SJCRH30 (cell line): ENCODE measurements around the gene ZFYVE28. TPM values are rescaled to one million over a fixed set of nuclear protein-coding genes. Genes with fewer than 3 reads are reported as not detected.

Source experiments
- DNase-seq, 2 experiments: peaks; one replicate each; pipeline ENCODE4 v3.0.0-alpha.2; 2015 to 2020
- H3K27ac ChIP-seq: fragments of 250-450 bp; sonication (Bioruptor Pico); 2 replicates; pipeline ENCODE4 v1.5.1; 2020; ENCODE audit warnings: mild to moderate bottlenecking, moderate library complexity
- H3K27me3 ChIP-seq: fragments of 250-450 bp; sonication (Bioruptor Pico); 2 replicates; pipeline ENCODE4 v1.5.1; 2020; ENCODE audit warnings: mild to moderate bottlenecking, moderate library complexity
- H3K36me3 ChIP-seq: fragments of 250-450 bp; sonication (Bioruptor Pico); 2 replicates; pipeline ENCODE4 v1.5.1; 2020; ENCODE audit warnings: mild to moderate bottlenecking, moderate library complexity
- H3K4me1 ChIP-seq: fragments of 250-450 bp; sonication (Bioruptor Pico); 2 replicates; pipeline ENCODE4 v1.5.1; 2020; ENCODE audit warnings: mild to moderate bottlenecking, moderate library complexity
- H3K4me3 ChIP-seq: fragments of 250-450 bp; sonication (Bioruptor Pico); 2 replicates; pipeline ENCODE4 v1.5.1; 2020; ENCODE audit warnings: mild to moderate bottlenecking, moderate library complexity
- H3K9me3 ChIP-seq: fragments of 250-450 bp; sonication (Bioruptor Pico); replicated peaks from 2 replicates; pipeline ENCODE4 v1.5.1; 2020; ENCODE audit warnings: mild to moderate bottlenecking, moderate library complexity
- total RNA-seq: library from RNA; depleted of rRNA; stranded (reverse); fragments of >200 nt; shearing (Covaris generic); gene quantifications from 2 replicates; pipeline ENCODE4 v1.2.3, GENCODE V29; 2014

Gene ZFYVE28
- total RNA-seq, 1 experiment from 2014 or later, result not detected

- Histone ChIP-seq H3K36me3 (no peaks in the 10 kb centered on the region), H3K4me1 (no peaks in the 10 kb centered on the region), H3K4me3 (no peak overlapping the region), H3K9me3 (peaks cover 2% of the 10 kb centered on the region; the same call in 1 of the 2 replicates), H3K27ac (no peak overlapping the region), H3K27me3 (no peaks in the 10 kb centered on the region)
- no peak for DNase-seq
Observed at GRCh38 chr4:2332976-2333319, 85.5 kb downstream of the ZFYVE28 start.

- H3K4me3 ChIP-seq, result no peak overlapping the region
- H3K4me1 ChIP-seq, result no peaks in the 10 kb centered on the region
- no peaks in the 10 kb centered on the region for H3K36me3 ChIP-seq
- DNase-seq, result peak; percentile 42 to 47
- H3K27ac ChIP-seq, result no peak overlapping the region
- peaks cover 7% of the 10 kb centered on the region for H3K9me3 ChIP-seq
- no peaks in the 10 kb centered on the region for H3K27me3 ChIP-seq
Observed at GRCh38 chr4:2332201-2332975, 86.1 kb downstream of the ZFYVE28 start.

GRCh38 chr4:2331519-2332200 is 86.8 kb downstream of the ZFYVE28 start:
- DNase-seq, result no peak
- H3K27ac ChIP-seq, result no peak overlapping the region
- H3K4me3 ChIP-seq, result no peak overlapping the region
- no peaks in the 10 kb centered on the region for H3K36me3 ChIP-seq
- H3K9me3 ChIP-seq, result peaks cover 7% of the 10 kb centered on the region
- no peaks in the 10 kb centered on the region for H3K27me3 ChIP-seq
- H3K4me1 ChIP-seq, result no peaks in the 10 kb centered on the region

DNA sequence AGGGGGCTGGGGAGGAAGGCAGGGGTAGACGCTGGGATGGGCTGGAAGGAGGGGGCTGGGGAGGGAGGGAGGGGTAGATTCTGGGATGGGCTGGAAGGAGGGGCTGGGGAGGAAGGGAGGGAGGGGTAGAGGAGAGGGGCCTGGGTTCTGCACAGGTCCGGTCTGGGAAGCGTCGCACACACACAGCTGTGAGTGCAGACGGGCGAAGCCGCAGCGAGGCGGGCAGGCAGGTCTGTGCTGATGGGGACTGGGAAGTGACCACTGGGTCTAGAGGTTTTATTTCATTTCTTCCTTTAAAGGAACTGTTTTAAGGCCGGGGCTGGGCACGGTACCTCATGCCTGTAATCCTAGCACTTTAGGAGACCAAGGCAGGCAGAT is 87.4 kb downstream of the ZFYVE28 start:
- Histone ChIP-seq H3K9me3 (peaks cover 7% of the 10 kb centered on the region), H3K27ac (no peak overlapping the region), H3K4me3 (no peak overlapping the region), H3K4me1 (no peaks in the 10 kb centered on the region), H3K36me3 (no peaks in the 10 kb centered on the region), H3K27me3 (no peaks in the 10 kb centered on the region)
- no peak for DNase-seq

DNA sequence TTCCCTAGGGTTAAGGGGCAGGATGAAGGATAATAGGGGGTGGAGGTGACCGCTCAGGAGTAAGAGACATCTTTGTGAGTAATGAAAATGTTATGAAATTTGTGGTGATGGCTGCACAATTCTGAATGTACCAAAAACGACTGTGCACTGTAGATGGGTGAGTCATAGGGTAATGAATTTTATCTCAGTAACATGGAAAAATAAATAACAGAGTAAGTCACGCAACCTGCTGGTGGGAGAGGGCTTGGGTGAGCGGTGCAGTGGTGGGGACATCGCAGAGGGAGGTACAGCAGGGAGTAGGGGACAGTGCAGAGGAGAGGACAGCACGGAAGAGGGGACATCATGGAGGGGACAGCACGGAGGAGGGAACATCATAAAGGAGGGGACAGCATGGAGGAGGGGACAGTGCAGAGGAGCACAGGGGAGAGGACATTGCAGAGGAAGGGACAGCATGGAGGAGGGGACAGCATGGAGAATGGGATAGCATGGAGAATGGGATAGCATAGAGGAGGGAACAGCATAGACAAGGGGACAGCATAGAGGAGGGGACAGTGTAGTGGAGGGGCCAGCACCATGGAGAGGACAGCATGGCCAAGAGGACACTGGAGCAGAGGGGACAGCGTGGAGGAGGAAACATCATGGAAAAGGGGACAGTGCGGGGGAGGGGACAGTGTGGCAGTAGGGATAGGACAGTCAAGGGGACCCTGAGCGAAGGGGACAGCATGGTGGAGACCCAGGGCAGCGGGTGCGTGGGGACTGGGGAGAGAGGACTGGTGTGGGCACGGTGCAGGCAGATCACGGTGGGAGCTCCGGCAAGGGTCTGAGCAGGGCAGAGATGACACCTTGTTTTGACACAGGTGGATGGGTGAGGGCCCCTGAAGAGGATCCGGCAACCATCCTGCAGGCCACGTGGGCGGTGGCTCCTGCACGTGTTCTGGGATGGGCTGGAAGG is 88.1 kb downstream of the ZFYVE28 start:
- H3K27me3 ChIP-seq, result no peaks in the 10 kb centered on the region
- H3K36me3 ChIP-seq, result no peaks in the 10 kb centered on the region
- no peak overlapping the region for H3K27ac ChIP-seq
- DNase-seq, result no peak
- peaks cover 7% of the 10 kb centered on the region for H3K9me3 ChIP-seq
- H3K4me3 ChIP-seq, result no peak overlapping the region
- no peaks in the 10 kb centered on the region for H3K4me1 ChIP-seq

GRCh38 chr4:2327579-2327978 is 90.9 kb downstream of the ZFYVE28 start:
- no peak for DNase-seq
- no peaks in the 10 kb centered on the region for H3K4me1 ChIP-seq
- H3K36me3 ChIP-seq, result no peaks in the 10 kb centered on the region
- H3K27ac ChIP-seq, result no peak overlapping the region
- no peaks in the 10 kb centered on the region for H3K27me3 ChIP-seq
- peaks cover 7% of the 10 kb centered on the region for H3K9me3 ChIP-seq
- H3K4me3 ChIP-seq, result no peak overlapping the region

- Histone ChIP-seq H3K4me3 (no peak overlapping the region), H3K36me3 (no peaks in the 10 kb centered on the region), H3K27ac (no peak overlapping the region), H3K9me3 (peaks cover 7% of the 10 kb centered on the region), H3K4me1 (no peaks in the 10 kb centered on the region), H3K27me3 (no peaks in the 10 kb centered on the region)
- DNase-seq, result no peak
Observed at GRCh38 chr4:2324891-2325290, 93.6 kb downstream of the ZFYVE28 start.

DNA sequence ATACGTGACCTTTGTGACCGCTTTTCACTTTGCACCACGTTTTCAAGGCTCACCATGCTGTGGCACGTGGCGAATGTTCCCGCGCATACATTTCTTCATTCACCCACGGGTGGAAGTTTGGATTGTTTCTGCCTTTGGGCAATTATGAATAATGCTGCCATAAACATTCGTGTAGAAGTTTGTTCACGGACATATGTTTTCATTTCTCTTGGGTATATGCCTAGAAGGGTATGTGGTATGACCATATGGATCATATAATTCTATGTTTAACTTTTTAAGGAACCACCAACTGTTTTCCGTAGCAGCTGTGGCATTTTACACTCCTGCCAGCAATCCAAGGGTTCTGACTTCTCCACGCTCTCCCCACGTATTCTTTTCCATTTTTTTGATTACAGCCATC is 95.6 kb downstream of the ZFYVE28 start:
- H3K27ac ChIP-seq, result no peak overlapping the region
- H3K36me3 ChIP-seq, result no peaks in the 10 kb centered on the region
- peaks cover 5% of the 10 kb centered on the region for H3K9me3 ChIP-seq
- no peak overlapping the region for H3K4me3 ChIP-seq
- H3K4me1 ChIP-seq, result no peaks in the 10 kb centered on the region
- no peaks in the 10 kb centered on the region for H3K27me3 ChIP-seq
- no peak for DNase-seq

DNA sequence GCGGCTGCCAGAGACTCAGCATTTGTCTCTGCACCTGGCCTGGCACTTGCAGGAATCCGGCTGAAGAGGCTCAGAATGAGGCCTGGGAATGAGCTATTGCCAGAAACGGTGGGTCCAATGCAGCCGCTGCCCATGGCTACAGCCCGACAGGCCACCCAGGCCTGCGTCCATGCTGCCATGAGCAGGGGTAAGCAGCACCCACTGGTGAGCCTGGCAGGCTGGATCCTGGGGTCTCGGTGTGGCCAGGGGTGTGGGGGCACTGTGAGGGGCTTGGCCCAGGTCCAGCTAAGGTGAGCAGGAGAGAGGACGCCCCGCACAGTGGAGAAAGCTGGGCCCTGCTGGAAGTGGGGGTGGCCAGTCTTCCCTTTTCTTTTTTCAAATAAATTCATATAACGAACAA is 96.2 kb downstream of the ZFYVE28 start:
- no peak overlapping the region for H3K4me3 ChIP-seq
- H3K4me1 ChIP-seq, result no peaks in the 10 kb centered on the region
- no peak for DNase-seq
- no peak overlapping the region for H3K27ac ChIP-seq
- H3K27me3 ChIP-seq, result no peaks in the 10 kb centered on the region
- no peaks in the 10 kb centered on the region for H3K36me3 ChIP-seq
- H3K9me3 ChIP-seq, result no peaks in the 10 kb centered on the region; the same call in 1 of the 2 replicates

DNA sequence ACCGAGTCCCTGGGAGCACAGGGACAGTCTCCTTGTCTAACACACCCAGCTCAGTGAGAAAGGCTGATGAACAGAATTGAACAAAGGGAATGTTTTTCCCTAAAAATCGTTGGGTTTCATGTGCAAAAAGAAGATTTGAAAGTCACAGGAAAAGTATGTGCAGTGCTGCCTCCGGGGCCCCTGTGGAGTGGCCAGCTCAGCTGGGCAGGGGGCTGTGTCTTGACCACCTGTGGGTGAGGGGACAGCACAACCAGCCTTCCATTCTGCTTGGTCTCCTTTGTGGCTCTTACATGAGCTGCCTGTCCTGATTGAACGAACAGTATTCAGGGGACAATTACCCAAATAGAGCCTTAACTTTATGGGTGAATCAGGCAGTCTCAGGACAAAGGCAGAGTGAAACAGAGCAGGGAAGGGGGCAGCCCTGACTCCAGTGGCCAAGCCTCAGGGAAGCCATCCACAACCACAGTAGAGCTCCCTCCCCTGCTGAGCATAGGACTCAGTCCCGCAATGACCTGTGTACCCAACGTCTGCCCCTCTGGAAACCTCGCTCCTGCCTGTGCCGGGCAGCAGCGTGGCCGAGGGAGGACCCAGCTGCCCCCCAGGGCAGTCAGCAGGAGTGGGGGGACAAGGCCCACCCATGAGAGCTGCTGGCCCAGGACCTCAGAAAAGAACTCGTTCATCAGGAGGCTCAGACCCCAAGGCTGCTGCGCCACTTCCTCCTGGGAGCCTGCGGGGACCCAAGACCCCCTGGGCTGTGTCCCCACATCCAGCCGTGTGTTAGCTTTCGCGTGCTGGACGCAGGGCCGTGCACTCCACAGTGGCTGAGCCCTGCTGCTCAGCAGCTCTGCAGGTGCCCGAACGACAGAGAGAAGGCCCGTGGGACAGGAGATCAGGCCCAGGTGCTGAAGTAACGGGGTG is 96.9 kb downstream of the ZFYVE28 start:
- Histone ChIP-seq H3K4me3 (no peak overlapping the region), H3K27ac (no peak overlapping the region), H3K36me3 (no peaks in the 10 kb centered on the region), H3K9me3 (no peaks in the 10 kb centered on the region; the same call in 1 of the 2 replicates), H3K4me1 (no peaks in the 10 kb centered on the region), H3K27me3 (no peaks in the 10 kb centered on the region)
- no peak for DNase-seq

DNA sequence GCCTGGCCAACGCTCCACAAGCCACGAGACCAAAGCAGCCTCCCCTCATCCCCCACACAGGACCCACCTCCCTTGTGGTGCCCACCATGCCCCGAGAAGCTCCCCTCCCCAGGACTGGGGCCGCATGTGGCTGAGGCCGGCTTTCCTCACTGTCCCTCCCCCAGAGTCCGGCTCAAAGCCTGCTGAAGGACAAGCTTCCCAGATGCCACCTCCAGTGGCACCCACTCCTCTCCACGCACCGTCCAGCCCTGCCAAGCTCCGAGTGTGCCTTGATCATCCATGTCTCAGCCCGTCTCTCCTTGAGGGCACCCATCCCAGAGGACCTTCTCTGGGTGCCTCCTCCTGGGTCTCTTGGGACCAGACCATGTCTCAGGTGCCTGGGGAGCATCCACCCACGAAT is 97.7 kb downstream of the ZFYVE28 start:
- Histone ChIP-seq H3K27ac (no peak overlapping the region), H3K36me3 (no peaks in the 10 kb centered on the region), H3K27me3 (no peaks in the 10 kb centered on the region), H3K4me1 (no peaks in the 10 kb centered on the region), H3K4me3 (no peak overlapping the region), H3K9me3 (no peaks in the 10 kb centered on the region; the same call in 1 of the 2 replicates)
- no peak for DNase-seq

DNA sequence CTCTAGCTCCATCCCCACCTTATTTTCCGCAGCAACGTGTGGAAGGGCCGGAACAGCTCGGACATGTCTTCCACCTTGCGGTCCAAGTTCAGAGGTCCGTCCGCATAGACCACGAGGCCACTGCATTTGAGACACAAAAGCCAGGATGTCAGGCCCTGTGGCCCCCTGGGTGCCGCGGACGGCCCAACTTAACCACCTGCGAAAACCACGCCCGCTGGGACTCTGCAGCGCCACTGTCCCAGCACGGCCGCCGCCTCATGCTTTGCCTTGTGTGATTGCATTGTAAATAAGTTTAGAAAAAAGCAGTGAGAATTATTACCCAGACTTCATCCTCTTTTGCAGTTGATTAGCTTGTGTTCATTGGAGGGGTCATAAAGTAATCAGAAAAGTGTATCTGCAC is 98.3 kb downstream of the ZFYVE28 start:
- Histone ChIP-seq H3K36me3 (no peaks in the 10 kb centered on the region), H3K4me3 (no peak overlapping the region), H3K9me3 (no peaks in the 10 kb centered on the region; the same call in 1 of the 2 replicates), H3K4me1 (no peaks in the 10 kb centered on the region), H3K27ac (no peak overlapping the region), H3K27me3 (no peaks in the 10 kb centered on the region)
- no peak for DNase-seq

DNA sequence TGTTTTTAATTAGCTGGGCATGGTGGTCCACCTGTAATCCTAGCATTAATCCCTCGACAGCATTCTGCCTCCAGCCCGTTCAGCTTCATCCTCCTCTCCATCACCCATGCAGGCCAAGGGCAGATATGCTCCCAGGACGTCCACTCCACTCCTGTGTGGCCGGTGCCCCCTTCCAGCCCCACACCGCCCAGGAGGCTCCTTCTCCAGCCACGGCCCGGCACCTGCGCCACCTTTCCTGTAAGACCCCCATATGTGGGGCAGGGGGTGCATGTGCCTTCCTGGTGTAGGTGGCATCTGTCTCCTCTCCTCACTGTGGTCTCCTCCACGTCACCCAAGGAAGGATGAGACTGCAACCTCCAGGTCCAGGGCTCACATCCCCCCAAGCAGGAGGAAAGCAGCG is 99.6 kb downstream of the ZFYVE28 start:
- no peak overlapping the region for H3K4me3 ChIP-seq
- H3K36me3 ChIP-seq, result no peaks in the 10 kb centered on the region
- no peaks in the 10 kb centered on the region for H3K4me1 ChIP-seq
- H3K27me3 ChIP-seq, result no peaks in the 10 kb centered on the region
- DNase-seq, result no peak
- no peak overlapping the region for H3K27ac ChIP-seq
- no peaks in the 10 kb centered on the region; the same call in 1 of the 2 replicates for H3K9me3 ChIP-seq

DNA sequence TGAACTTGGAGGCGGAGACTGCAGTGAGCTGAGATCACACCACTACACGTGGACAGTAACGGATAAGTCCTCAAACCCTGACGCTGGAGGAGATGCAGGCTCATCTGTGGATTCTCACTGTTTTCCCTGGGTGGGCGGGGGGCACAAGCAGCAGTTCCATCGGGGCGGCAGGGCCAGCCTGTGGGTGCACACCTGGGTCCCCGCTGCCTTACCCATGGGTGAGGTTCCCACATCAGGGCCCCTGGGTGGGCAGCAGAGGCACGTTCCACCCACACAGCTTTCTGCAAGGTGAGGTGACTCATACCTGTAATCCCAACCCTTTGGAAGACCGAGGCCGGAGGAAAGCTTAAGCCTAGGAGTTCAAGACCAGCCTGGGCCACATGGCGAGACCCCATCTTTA is 100.0 kb downstream of the ZFYVE28 start:
- Histone ChIP-seq H3K27ac (no peak overlapping the region), H3K36me3 (no peaks in the 10 kb centered on the region), H3K27me3 (no peaks in the 10 kb centered on the region), H3K4me1 (no peaks in the 10 kb centered on the region), H3K9me3 (no peaks in the 10 kb centered on the region), H3K4me3 (no peak overlapping the region)
- no peak for DNase-seq
